ENCODE results near the gene TMEFF1. TPM values are rescaled to one million over a fixed set of nuclear protein-coding genes. Genes with fewer than 3 reads are reported as not detected.

Gene TMEFF1
- total RNA-seq, 1 donor from 2014 or later = not detected

- DNase-seq (no peak), ATAC-seq (ENCODE audit: low read depth) (no peak)
- no peak overlapping the region for H3K4me3 Mint-ChIP-seq
- no peaks in the 10 kb centered on the region for H3K36me3 Mint-ChIP-seq (ENCODE audit: low read depth)
- TF ChIP-seq, protein P1, sequence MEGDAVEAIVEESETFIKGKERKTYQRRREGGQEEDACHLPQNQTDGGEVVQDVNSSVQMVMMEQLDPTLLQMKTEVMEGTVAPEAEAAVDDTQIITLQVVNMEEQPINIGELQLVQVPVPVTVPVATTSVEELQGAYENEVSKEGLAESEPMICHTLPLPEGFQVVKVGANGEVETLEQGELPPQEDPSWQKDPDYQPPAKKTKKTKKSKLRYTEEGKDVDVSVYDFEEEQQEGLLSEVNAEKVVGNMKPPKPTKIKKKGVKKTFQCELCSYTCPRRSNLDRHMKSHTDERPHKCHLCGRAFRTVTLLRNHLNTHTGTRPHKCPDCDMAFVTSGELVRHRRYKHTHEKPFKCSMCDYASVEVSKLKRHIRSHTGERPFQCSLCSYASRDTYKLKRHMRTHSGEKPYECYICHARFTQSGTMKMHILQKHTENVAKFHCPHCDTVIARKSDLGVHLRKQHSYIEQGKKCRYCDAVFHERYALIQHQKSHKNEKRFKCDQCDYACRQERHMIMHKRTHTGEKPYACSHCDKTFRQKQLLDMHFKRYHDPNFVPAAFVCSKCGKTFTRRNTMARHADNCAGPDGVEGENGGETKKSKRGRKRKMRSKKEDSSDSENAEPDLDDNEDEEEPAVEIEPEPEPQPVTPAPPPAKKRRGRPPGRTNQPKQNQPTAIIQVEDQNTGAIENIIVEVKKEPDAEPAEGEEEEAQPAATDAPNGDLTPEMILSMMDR (IDR thresholded peaks at IDR 0.05) = no peak
- no peaks in the 10 kb centered on the region for H3K9me3 Mint-ChIP-seq
- CTCF ChIA-PET = no interaction called here
- POLR2A ChIA-PET = no interaction called here
- H3K27ac Mint-ChIP-seq = no peak overlapping the region
- intact Hi-C loops (cut with micrococcal nuclease) = no loop called here
- peaks cover 4% of the 10 kb centered on the region for H3K27me3 Mint-ChIP-seq
- H3K4me1 Mint-ChIP-seq = no peaks in the 10 kb centered on the region
Observed at GRCh38 chr9:100466829-100467221, 6.1 kb upstream of the TMEFF1 start.

- H3K27ac Mint-ChIP-seq = no peak overlapping the region
- no peak overlapping the region for H3K4me3 Mint-ChIP-seq
- H3K36me3 Mint-ChIP-seq (ENCODE audit: low read depth) = no peaks in the 10 kb centered on the region
- peaks cover 8% of the 10 kb centered on the region for H3K27me3 Mint-ChIP-seq
- POLR2A ChIA-PET = no interaction called here
- TF ChIP-seq, protein P1 (IDR thresholded peaks at IDR 0.05) = no peak
- H3K9me3 Mint-ChIP-seq = no peaks in the 10 kb centered on the region
- no peak for ATAC-seq (ENCODE audit: low read depth)
- intact Hi-C loops (cut with micrococcal nuclease) = no loop called here
- CTCF ChIA-PET = no interaction called here
- no peak for DNase-seq
- peaks cover 6% of the 10 kb centered on the region for H3K4me1 Mint-ChIP-seq
Observed at GRCh38 chr9:100468041-100468440, 4.9 kb upstream of the TMEFF1 start.

DNA sequence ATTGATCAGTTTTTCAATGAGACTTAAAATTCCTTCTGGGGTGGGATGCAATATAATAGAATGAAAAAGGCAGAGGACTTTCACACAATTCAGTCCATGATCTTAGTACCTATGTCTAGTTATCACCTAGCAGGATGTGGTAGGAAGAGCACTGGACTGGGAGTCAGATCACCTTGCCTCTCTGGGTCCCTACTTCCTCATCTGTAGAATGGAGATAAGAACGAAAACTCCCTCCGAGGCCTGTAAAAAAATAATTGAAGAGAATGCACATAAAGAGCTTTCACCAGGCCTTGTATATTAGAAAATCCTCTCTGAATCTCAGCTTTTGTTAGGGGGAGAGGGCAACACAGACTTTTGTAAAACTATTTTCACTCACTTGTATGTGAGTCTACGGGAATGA is 681 bp upstream of the TMEFF1 start:
- DNase-seq = no peak
- intact Hi-C loops (cut with micrococcal nuclease) = loop anchor here (2.0 kb wide), 1 partner anchor 45 kb away; the partner anchor contains the start of gene MSANTD3
- no peaks in the 10 kb centered on the region for H3K36me3 Mint-ChIP-seq (ENCODE audit: low read depth)
- H3K27ac Mint-ChIP-seq = no peak overlapping the region
- TF ChIP-seq, protein P1 (IDR thresholded peaks at IDR 0.05) = no peak
- no peak for ATAC-seq (ENCODE audit: low read depth)
- peaks cover 11% of the 10 kb centered on the region for H3K4me1 Mint-ChIP-seq
- POLR2A ChIA-PET = no interaction called here
- peak overlapping the region; percentile 67 for H3K4me3 Mint-ChIP-seq
- H3K9me3 Mint-ChIP-seq = no peaks in the 10 kb centered on the region
- CTCF ChIA-PET = no interaction called here
- H3K27me3 Mint-ChIP-seq = peaks cover 27% of the 10 kb centered on the region

DNA sequence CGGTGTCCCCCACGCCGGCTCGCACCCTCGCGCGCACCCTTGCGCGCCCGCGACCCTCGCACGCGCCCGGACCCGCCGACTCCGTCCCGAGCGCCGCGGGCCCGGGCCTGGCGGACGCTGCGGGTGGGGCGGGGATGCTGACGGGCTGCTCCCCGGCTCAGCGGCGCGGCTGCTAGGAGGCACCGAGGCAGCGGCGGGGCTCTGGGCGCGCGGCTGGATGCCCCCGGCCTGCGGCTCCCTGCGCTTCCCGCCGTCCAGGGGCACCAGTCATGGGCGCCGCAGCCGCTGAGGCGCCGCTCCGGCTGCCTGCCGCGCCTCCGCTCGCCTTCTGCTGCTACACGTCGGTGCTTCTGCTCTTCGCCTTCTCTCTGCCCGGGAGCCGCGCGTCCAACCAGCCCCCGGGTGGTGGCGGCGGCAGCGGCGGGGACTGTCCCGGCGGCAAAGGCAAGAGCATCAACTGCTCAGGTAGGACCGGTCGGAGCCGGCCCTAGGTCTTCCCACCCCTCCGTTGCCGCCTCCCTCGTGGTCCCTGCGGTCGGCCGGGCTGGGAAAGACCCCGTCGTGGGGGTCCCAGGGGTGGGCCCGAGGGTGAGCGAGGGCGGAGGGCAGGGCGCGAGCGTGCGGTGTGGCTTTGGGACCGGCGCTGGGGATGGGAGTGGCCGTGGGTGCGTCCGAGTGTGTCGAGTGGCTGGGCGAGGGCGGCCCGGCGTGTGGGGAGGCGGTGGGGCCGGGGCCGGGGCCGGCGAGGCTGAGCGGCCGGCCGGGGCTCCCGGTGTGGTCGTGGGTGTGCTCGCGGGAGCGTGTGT is 530 bp downstream of the TMEFF1 start:
- ATAC-seq (ENCODE audit: low read depth) = peak; percentile 64
- H3K36me3 Mint-ChIP-seq (ENCODE audit: low read depth) = no peaks in the 10 kb centered on the region
- ChIA-PET CTCF (no interaction called here), POLR2A (no interaction called here)
- DNase-seq = peak; percentile 37
- peaks cover 11% of the 10 kb centered on the region for H3K4me1 Mint-ChIP-seq
- no peak overlapping the region for H3K27ac Mint-ChIP-seq
- peak overlapping the region; percentile 64 for H3K4me3 Mint-ChIP-seq
- no peaks in the 10 kb centered on the region for H3K9me3 Mint-ChIP-seq
- intact Hi-C loops (cut with micrococcal nuclease) = loop anchor here (2.0 kb wide), 1 partner anchor 47 kb away; the partner anchor contains the start of gene MSANTD3
- TF ChIP-seq, protein P1 (IDR thresholded peaks at IDR 0.05) = no peak
- peaks cover 28% of the 10 kb centered on the region for H3K27me3 Mint-ChIP-seq

DNA sequence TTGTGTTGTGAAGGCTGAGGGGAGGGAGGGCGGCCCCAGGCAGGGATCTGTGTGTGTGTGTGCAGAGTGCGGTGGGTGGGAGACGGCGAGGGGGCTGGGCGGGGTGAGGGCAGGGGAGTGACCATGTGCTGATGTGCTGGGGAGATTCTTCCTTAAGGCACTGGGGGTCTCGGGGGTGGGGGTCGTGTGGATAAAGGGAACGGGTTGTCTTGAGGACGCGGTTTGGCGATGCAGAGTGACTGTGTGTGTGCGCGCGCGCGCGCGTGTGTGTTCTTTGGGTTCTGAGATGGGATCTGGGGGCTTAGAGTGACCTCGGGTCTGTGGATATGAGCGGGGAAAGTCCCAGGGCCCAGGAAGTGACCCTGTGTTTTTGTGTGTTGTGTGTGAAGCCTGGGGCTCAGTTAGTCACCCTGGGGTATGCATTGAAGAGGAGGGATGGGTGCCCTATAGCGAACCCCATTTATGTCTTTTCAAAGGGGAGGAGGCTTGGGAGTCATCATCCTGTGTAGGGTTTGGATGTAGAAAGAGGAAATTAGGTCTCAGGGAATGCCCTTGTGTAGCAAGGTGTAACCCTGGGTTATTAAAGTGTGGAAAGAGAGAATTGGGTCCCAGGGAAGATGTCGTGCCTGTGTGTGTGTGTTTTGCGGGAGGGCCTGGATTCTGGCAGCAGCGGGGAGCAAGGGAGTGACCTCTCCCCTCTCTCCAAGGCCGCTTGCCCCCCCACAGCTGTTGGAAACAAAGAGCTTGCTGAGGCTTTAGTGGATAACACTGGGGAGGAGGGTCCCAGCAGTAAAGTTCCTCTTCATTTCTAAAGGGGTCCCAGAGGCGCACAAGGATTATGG is 1.4 kb downstream of the TMEFF1 start:
- intact Hi-C loops (cut with micrococcal nuclease) = no loop called here
- POLR2A ChIA-PET = no interaction called here
- H3K36me3 Mint-ChIP-seq (ENCODE audit: low read depth) = no peaks in the 10 kb centered on the region
- TF ChIP-seq, protein P1 (IDR thresholded peaks at IDR 0.05) = no peak
- H3K27me3 Mint-ChIP-seq = peaks cover 28% of the 10 kb centered on the region
- no peaks in the 10 kb centered on the region for H3K9me3 Mint-ChIP-seq
- peak overlapping the region; percentile 64 for H3K4me3 Mint-ChIP-seq
- CTCF ChIA-PET = no interaction called here
- H3K27ac Mint-ChIP-seq = no peak overlapping the region
- DNase-seq (no peak), ATAC-seq (ENCODE audit: low read depth) (peak; percentile 22)
- peaks cover 11% of the 10 kb centered on the region for H3K4me1 Mint-ChIP-seq
